Gastrocnemius medialis (tissue), 4 donors: ENCODE measurements around the gene UPK3BL2.
"Not testable (repeated sequence)": the region's sequence is repeated elsewhere in the genome, so short reads cannot be mapped to it uniquely, and the experiment has no call there.

Experiments
- POLR2A ChIP-seq, 2 donors: fragments of 450-650 bp; IDR thresholded peaks; one replicate each; pipeline ENCODE4 v1.6.1; 2017; ENCODE audit warnings: antibody characterized with exemption in 2 of 2, mild to moderate bottlenecking in 2 of 2, moderate library complexity in 2 of 2
- TF ChIP-seq, protein P1 (sequence below), 5 experiments: fragments of 450-650 bp in 3 of 5; fragments of 200-600 bp in 2 of 5; sonication (generic) in 2 of 5; IDR thresholded peaks in 4 of 5; conservative IDR thresholded peaks in 1 of 5; 1 replicate in 4 of 5; 2 replicates in 1 of 5; pipeline ENCODE4 v1.5.1; 2016 to 2019; ENCODE audit warnings: antibody characterized with exemption in 5 of 5, mild to moderate bottlenecking in 3 of 5, moderate library complexity in 3 of 5

DNA sequence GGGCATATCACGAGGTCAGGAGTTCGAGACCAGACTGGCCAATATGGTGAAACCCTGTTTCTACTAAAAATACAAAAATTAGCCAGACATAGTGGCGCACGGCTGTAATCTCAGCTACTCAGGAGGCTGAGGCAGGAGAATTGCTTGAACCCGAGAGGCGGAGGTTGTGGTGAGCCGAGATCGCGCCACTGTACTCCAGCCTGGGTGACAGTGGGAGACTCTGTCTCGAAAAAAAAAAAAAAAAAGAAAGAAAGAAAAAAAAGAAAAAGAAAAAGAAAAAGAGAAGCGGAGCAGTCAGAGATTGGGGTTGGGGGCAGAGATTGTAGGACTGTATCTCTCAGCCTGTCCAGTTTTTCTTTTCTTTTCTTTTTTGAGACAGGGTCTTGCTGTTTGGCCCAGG lies 725 bp downstream of the UPK3BL2 start:
- TF ChIP-seq, protein P1, sequence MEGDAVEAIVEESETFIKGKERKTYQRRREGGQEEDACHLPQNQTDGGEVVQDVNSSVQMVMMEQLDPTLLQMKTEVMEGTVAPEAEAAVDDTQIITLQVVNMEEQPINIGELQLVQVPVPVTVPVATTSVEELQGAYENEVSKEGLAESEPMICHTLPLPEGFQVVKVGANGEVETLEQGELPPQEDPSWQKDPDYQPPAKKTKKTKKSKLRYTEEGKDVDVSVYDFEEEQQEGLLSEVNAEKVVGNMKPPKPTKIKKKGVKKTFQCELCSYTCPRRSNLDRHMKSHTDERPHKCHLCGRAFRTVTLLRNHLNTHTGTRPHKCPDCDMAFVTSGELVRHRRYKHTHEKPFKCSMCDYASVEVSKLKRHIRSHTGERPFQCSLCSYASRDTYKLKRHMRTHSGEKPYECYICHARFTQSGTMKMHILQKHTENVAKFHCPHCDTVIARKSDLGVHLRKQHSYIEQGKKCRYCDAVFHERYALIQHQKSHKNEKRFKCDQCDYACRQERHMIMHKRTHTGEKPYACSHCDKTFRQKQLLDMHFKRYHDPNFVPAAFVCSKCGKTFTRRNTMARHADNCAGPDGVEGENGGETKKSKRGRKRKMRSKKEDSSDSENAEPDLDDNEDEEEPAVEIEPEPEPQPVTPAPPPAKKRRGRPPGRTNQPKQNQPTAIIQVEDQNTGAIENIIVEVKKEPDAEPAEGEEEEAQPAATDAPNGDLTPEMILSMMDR (IDR thresholded peaks at IDR 0.05 in 4 of 5, conservative IDR thresholded peaks at IDR 0.05 in 1 of 5) = not testable (repeated sequence)
- not testable (repeated sequence) for TF ChIP-seq POLR2A (IDR thresholded peaks at IDR 0.05)
